Fibroblast of pulmonary artery (primary cell): ENCODE results near the gene APH1B.

Source experiments
- DNase-seq: peaks from one replicate; pipeline ENCODE4 v3.0.0-alpha.2; 2010; ENCODE audit warnings: low read depth
- H3K4me3 ChIP-seq: replicated peaks from 2 replicates; pipeline ENCODE4 v1.5.1; 2011; ENCODE audit warnings: low read depth, mild to moderate bottlenecking, control low read depth, low read length, moderate library complexity
- CTCF ChIP-seq: IDR thresholded peaks from 2 replicates; pipeline ENCODE4 v1.5.1; 2011; ENCODE audit warnings: mild to moderate bottlenecking, control low read depth, low read length, inconsistent platforms; ENCODE audit errors: missing control alignments

Gene APH1B

DNA sequence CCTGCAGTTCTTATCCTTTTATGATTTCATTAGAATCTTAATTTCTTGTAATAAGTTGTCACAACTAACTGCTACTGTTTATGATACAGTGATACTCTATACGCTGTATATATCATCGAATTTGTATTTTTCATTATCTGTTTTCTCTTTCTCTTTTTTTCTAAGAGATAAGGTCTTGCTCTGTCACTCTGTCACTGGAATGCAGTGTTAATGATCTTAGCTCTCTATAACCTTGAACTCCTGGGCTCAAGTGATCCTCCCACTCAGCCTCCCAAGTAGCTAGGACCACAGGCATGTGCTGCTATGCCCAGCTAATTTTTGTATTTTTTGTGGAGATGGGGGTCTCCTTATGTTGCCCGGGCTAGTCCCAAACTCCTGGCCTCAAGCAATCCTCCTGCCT, 14.8 kb downstream of the APH1B start:
- H3K4me3 ChIP-seq, result no peak overlapping the region
- no peak for TF ChIP-seq CTCF
- DNase-seq, result no peak

GRCh38 chr15:63292771-63293170, 15.4 kb downstream of the APH1B start:
- H3K4me3 ChIP-seq, result no peak overlapping the region
- DNase-seq, result peak; percentile 47
- TF ChIP-seq CTCF, result no peak

DNA sequence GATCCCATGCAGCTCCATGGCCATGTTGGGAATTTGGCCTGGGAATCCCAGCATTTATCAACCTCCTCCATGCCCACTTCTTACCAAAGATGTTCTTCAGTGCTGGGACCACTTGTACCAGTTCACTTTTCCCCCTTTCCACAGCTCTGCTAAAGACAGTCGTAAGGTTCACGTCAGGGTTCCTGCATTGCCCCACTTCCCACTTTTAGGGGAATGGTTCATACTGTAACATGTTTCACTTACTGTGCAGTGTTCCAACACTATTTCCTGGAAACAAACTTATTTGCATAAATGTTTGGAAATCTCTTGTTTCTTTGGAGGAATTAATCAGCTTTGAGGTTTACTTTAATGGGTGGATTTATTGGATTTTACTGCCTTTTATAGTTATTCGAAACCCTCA, 17.0 kb downstream of the APH1B start:
- no peak for TF ChIP-seq CTCF
- DNase-seq, result no peak
- H3K4me3 ChIP-seq, result no peak overlapping the region

DNA sequence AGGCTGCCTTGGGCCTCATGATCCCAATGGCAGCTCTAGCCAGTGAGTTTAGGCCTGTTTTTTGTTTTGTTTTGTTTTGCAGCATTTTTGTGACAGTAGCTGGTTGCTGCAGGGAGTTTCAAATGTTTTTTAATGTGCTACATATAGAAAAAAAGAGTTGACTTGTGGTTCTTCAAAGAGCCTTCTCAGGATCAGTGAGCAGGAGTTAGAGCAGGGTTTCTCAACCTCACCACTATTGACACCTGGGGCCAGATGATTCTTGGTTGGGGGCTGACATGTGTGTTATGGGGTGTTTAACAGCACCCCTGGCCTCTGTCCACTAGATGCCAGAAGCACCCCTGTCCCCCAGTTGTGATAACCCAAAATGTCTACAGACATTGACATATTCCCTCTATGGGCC, 17.9 kb downstream of the APH1B start:
- TF ChIP-seq CTCF, result no peak
- H3K4me3 ChIP-seq, result no peak overlapping the region
- no peak for DNase-seq

GRCh38 chr15:63296195-63296594, 18.8 kb downstream of the APH1B start:
- no peak for DNase-seq
- TF ChIP-seq CTCF, result no peak
- no peak overlapping the region for H3K4me3 ChIP-seq

DNA sequence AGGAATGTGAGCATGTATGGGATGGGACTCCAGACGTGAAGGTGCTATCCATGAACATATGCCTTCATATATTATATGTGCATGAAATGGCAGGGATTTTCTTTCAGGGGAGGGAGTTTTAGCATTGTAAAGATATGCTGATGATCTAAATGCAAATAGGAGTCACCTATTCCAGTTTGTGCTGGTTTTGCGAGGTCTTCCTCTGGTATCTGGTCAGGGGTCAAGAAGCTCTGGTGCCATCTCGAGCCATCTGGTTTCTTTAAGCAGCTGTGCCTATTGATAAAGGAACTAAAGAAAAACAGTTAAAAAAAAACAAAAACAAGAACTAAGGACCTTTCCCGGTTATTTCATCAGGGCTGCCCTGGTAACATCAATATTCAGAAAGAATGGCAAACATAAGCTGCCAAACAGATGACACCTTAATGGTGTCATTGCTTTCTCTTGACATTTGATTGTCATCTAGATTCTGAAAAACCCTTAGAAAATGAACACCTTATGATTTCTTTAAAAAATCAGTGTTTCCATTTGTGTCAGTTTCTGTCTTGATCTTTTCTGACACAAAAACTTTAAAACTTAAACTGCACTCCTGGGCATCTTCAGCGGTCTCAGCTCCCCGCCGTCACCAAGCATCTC, 22.7 kb downstream of the APH1B start:
- no peak for DNase-seq
- H3K4me3 ChIP-seq, result no peak overlapping the region
- TF ChIP-seq CTCF, result no peak

GRCh38 chr15:63301088-63301487, 23.7 kb downstream of the APH1B start:
- no peak for DNase-seq
- H3K4me3 ChIP-seq, result no peak overlapping the region
- TF ChIP-seq CTCF, result no peak
